ENCODE results near the gene GRIK2. TPM values are rescaled to one million over a fixed set of nuclear protein-coding genes. Genes with fewer than 3 reads are reported as not detected.

Gene GRIK2
- total RNA-seq, 2 donors from 2014 or later: 1.5 to 1.7 TPM

GRCh38 chr6:101516578-101516977, 123.1 kb downstream of the GRIK2 start:
- intact Hi-C loops (cut with DNase I): no loop called here
- no peak for DNase-seq (ENCODE audit: low spot score)

- no peak for DNase-seq (ENCODE audit: low spot score)
- intact Hi-C loops (cut with DNase I): no loop called here
Observed at GRCh38 chr6:101517632-101518031, 124.1 kb downstream of the GRIK2 start.

GRCh38 chr6:101522254-101522653, 128.7 kb downstream of the GRIK2 start:
- no peak for DNase-seq (ENCODE audit: low spot score)
- intact Hi-C loops (cut with DNase I): no loop called here

GRCh38 chr6:101527467-101527866, 134.0 kb downstream of the GRIK2 start:
- intact Hi-C loops (cut with DNase I): no loop called here
- DNase-seq (ENCODE audit: low spot score): no peak

- intact Hi-C loops (cut with DNase I): no loop called here
- DNase-seq (ENCODE audit: low spot score): no peak
Observed at GRCh38 chr6:101528801-101529200, 135.3 kb downstream of the GRIK2 start.

- intact Hi-C loops (cut with DNase I): no loop called here
- DNase-seq (ENCODE audit: low spot score): no peak
Observed at GRCh38 chr6:101531538-101531937, 138.0 kb downstream of the GRIK2 start.

GRCh38 chr6:101534386-101534785, 140.9 kb downstream of the GRIK2 start:
- no peak for DNase-seq (ENCODE audit: low spot score)
- intact Hi-C loops (cut with DNase I): no loop called here

- DNase-seq (ENCODE audit: low spot score): no peak
- intact Hi-C loops (cut with DNase I): no loop called here
Observed at GRCh38 chr6:101534821-101535220, 141.3 kb downstream of the GRIK2 start.

GRCh38 chr6:101537753-101538316, 144.3 kb downstream of the GRIK2 start:
- intact Hi-C loops (cut with DNase I): no loop called here
- DNase-seq (ENCODE audit: low spot score): no peak

GRCh38 chr6:101539510-101540245, 146.2 kb downstream of the GRIK2 start:
- no peak for DNase-seq (ENCODE audit: low spot score)
- intact Hi-C loops (cut with DNase I): no loop called here

GRCh38 chr6:101541894-101542293, 148.4 kb downstream of the GRIK2 start:
- no peak for DNase-seq (ENCODE audit: low spot score)
- intact Hi-C loops (cut with DNase I): no loop called here

- intact Hi-C loops (cut with DNase I): no loop called here
- no peak for DNase-seq (ENCODE audit: low spot score)
Observed at GRCh38 chr6:101543796-101544195, 150.3 kb downstream of the GRIK2 start.

- DNase-seq (ENCODE audit: low spot score): no peak
- intact Hi-C loops (cut with DNase I): no loop called here
Observed at GRCh38 chr6:101544286-101544685, 150.8 kb downstream of the GRIK2 start.

- DNase-seq (ENCODE audit: low spot score): no peak
- intact Hi-C loops (cut with DNase I): no loop called here
Observed at GRCh38 chr6:101545191-101545590, 151.7 kb downstream of the GRIK2 start.

- intact Hi-C loops (cut with DNase I): no loop called here
- DNase-seq (ENCODE audit: low spot score): no peak
Observed at GRCh38 chr6:101550451-101550850, 156.9 kb downstream of the GRIK2 start.

- intact Hi-C loops (cut with DNase I): no loop called here
- no peak for DNase-seq (ENCODE audit: low spot score)
Observed at GRCh38 chr6:101554231-101554630, 160.7 kb downstream of the GRIK2 start.

GRCh38 chr6:101558712-101559111, 165.2 kb downstream of the GRIK2 start:
- DNase-seq (ENCODE audit: low spot score): no peak
- intact Hi-C loops (cut with DNase I): no loop called here

- intact Hi-C loops (cut with DNase I): no loop called here
- no peak for DNase-seq (ENCODE audit: low spot score)
Observed at GRCh38 chr6:101572627-101573026, 179.1 kb downstream of the GRIK2 start.

GRCh38 chr6:101577091-101577490, 183.6 kb downstream of the GRIK2 start:
- intact Hi-C loops (cut with DNase I): no loop called here
- no peak for DNase-seq (ENCODE audit: low spot score)

GRCh38 chr6:101578306-101578705, 184.8 kb downstream of the GRIK2 start:
- intact Hi-C loops (cut with DNase I): no loop called here
- DNase-seq (ENCODE audit: low spot score): no peak

- intact Hi-C loops (cut with DNase I): no loop called here
- DNase-seq (ENCODE audit: low spot score): no peak
Observed at GRCh38 chr6:101582792-101583191, 189.3 kb downstream of the GRIK2 start.

Measured in posterior vena cava (tissue), 2 donors.